HepG2 (cell line): ENCODE results near the gene TPRKB. TPM values are rescaled to one million over a fixed set of nuclear protein-coding genes. Genes with fewer than 3 reads are reported as not detected.

Source experiments
- AKAP8 ChIP-seq: sonication (generic); formaldehyde crosslinking; IDR thresholded peaks from 2 replicates; pipeline ENCODE4 v1.5.1; 2020; ENCODE audit warnings: mild to moderate bottlenecking, missing genetic modification reagents
- CERS6 ChIP-seq: sonication (generic); formaldehyde crosslinking; IDR thresholded peaks from 2 replicates; pipeline ENCODE4 v1.5.0; 2020; ENCODE audit warnings: missing genetic modification reagents
- HNRNPH1 ChIP-seq: fragments of 200-400 bp; formaldehyde crosslinking; optimal IDR thresholded peaks from 2 replicates; pipeline ENCODE3; 2017; ENCODE audit warnings: mild to moderate bottlenecking, low read depth, low read length
- HOXA9 ChIP-seq: sonication (generic); formaldehyde crosslinking; IDR thresholded peaks from 2 replicates; pipeline ENCODE4 v1.8.1; 2022; ENCODE audit warnings: missing genetic modification reagents, mild to moderate bottlenecking, moderate library complexity, borderline replicate concordance
- NKX3-1 ChIP-seq: sonication (generic); formaldehyde crosslinking; IDR thresholded peaks from 2 replicates; pipeline ENCODE4 v1.5.0; 2020; ENCODE audit warnings: missing genetic modification reagents
- RAD21 ChIP-seq: fragments of 450-650 bp; formaldehyde crosslinking; IDR thresholded peaks from 2 replicates; pipeline ENCODE4 v1.5.0; 2020; ENCODE audit warnings: mild to moderate bottlenecking
- TOE1 ChIP-seq: sonication (generic); formaldehyde crosslinking; IDR thresholded peaks from 2 replicates; pipeline ENCODE4 v1.4.0; 2020; ENCODE audit warnings: mild to moderate bottlenecking, missing genetic modification reagents
- XBP1 ChIP-seq: sonication (generic); formaldehyde crosslinking; IDR thresholded peaks from 2 replicates; pipeline ENCODE4 v1.5.0; 2020; ENCODE audit warnings: missing genetic modification reagents
- ZBTB1 ChIP-seq: sonication (generic); formaldehyde crosslinking; IDR thresholded peaks from 2 replicates; pipeline ENCODE4 v1.4.0; 2020; ENCODE audit warnings: missing genetic modification reagents, borderline replicate concordance
- ZBTB33 ChIP-seq: sonication (generic); formaldehyde crosslinking; IDR thresholded peaks from 2 replicates; pipeline ENCODE4 v1.4.0; 2020; ENCODE audit warnings: missing genetic modification reagents
- ZKSCAN8 ChIP-seq: IDR thresholded peaks from 2 replicates; pipeline ENCODE4 v1.6.1; 2016; ENCODE audit warnings: borderline replicate concordance, missing genetic modification reagents, missing compliant biosample characterization
- ZNF644 ChIP-seq: IDR thresholded peaks from 2 replicates; pipeline ENCODE4 v1.6.1; 2016; ENCODE audit warnings: low read depth
- polyA plus RNA-seq, 8 experiments: library from polyadenylated mRNA; depleted of rRNA in 3 of 8; stranded (reverse) in 7 of 8; unstranded in 1 of 8; fragments of >200 nt; fragmentation: Illumina TruSeq in 4 of 8; extraction: Trizol in 4 of 8; gene quantifications; 2 replicates each; pipeline versions ENCODE4 v1.2.1 to v1.2.3, GENCODE V29; 2011 to 2016; ENCODE audit warnings: low read depth in 4 of 8, missing spikeins in 1 of 8, mixed read lengths in 1 of 8; ENCODE audit not compliant: insufficient read depth in 1 of 8
- total RNA-seq, 5 experiments: library from RNA; depleted of rRNA; stranded (reverse); fragments of >200 nt; fragmentation: Illumina TruSeq; extraction: Trizol; gene quantifications; 2 replicates each; pipeline ENCODE4 v1.2.3, GENCODE V29; 2016; ENCODE audit warnings: low read depth in 1 of 5
- TF ChIP-seq, protein P1 (sequence below): IDR thresholded peaks from 2 replicates; pipeline ENCODE4 v1.6.1; 2016; ENCODE audit warnings: low read depth
- TF ChIP-seq, protein P2 (sequence below): sonication (generic); formaldehyde crosslinking; IDR thresholded peaks from 2 replicates; pipeline ENCODE4 v1.4.0; 2020; ENCODE audit warnings: missing genetic modification reagents

TPRKB gene
- total and polyA plus RNA-seq, 2 of the 13 experiments (the other 11 are each of a cell fraction or from before 2014, with no cell fraction given) = 32.0 to 58.0 TPM

- TF ChIP-seq ZBTB33 = no peak; the same call in none of the 2 replicates
- no peak for TF ChIP-seq ZBTB1
- 0 out of 2 replicates have a peak, but pooled peaks have one; percentile 64 for TF ChIP-seq AKAP8 (CRISPR knock-in tag)
- peak; percentile 29; the same call in 1 of the 2 replicates for TF ChIP-seq NKX3-1 (CRISPR knock-in tag)
- TF ChIP-seq TOE1 (CRISPR knock-in tag) = peak; percentile 80
- TF ChIP-seq HOXA9 (CRISPR knock-in tag) = peak; percentile 87
- no peak for TF ChIP-seq XBP1 (CRISPR knock-in tag)
- peak; percentile 97 for TF ChIP-seq ZNF644 (CRISPR knock-in tag)
- TF ChIP-seq, protein P1, sequence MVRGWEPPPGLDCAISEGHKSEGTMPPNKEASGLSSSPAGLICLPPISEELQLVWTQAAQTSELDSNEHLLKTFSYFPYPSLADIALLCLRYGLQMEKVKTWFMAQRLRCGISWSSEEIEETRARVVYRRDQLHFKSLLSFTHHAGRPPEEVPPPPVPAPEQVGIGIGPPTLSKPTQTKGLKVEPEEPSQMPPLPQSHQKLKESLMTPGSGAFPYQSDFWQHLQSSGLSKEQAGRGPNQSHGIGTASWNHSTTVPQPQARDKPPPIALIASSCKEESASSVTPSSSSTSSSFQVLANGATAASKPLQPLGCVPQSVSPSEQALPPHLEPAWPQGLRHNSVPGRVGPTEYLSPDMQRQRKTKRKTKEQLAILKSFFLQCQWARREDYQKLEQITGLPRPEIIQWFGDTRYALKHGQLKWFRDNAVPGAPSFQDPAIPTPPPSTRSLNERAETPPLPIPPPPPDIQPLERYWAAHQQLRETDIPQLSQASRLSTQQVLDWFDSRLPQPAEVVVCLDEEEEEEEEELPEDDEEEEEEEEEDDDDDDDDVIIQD (CRISPR knock-in tag) = peak; percentile 84; the same call in 1 of the 2 replicates
- TF ChIP-seq, protein P2, sequence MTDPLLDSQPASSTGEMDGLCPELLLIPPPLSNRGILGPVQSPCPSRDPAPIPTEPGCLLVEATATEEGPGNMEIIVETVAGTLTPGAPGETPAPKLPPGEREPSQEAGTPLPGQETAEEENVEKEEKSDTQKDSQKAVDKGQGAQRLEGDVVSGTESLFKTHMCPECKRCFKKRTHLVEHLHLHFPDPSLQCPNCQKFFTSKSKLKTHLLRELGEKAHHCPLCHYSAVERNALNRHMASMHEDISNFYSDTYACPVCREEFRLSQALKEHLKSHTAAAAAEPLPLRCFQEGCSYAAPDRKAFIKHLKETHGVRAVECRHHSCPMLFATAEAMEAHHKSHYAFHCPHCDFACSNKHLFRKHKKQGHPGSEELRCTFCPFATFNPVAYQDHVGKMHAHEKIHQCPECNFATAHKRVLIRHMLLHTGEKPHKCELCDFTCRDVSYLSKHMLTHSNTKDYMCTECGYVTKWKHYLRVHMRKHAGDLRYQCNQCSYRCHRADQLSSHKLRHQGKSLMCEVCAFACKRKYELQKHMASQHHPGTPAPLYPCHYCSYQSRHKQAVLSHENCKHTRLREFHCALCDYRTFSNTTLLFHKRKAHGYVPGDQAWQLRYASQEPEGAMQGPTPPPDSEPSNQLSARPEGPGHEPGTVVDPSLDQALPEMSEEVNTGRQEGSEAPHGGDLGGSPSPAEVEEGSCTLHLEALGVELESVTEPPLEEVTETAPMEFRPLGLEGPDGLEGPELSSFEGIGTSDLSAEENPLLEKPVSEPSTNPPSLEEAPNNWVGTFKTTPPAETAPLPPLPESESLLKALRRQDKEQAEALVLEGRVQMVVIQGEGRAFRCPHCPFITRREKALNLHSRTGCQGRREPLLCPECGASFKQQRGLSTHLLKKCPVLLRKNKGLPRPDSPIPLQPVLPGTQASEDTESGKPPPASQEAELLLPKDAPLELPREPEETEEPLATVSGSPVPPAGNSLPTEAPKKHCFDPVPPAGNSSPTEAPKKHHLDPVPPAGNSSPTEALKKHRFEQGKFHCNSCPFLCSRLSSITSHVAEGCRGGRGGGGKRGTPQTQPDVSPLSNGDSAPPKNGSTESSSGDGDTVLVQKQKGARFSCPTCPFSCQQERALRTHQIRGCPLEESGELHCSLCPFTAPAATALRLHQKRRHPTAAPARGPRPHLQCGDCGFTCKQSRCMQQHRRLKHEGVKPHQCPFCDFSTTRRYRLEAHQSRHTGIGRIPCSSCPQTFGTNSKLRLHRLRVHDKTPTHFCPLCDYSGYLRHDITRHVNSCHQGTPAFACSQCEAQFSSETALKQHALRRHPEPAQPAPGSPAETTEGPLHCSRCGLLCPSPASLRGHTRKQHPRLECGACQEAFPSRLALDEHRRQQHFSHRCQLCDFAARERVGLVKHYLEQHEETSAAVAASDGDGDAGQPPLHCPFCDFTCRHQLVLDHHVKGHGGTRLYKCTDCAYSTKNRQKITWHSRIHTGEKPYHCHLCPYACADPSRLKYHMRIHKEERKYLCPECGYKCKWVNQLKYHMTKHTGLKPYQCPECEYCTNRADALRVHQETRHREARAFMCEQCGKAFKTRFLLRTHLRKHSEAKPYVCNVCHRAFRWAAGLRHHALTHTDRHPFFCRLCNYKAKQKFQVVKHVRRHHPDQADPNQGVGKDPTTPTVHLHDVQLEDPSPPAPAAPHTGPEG (CRISPR knock-in tag) = no peak
- TF ChIP-seq CERS6 (CRISPR knock-in tag) = no peak
- TF ChIP-seq ZKSCAN8 (CRISPR knock-in tag) = peak; percentile 69; the same call in 1 of the 2 replicates
- peak; percentile 33; the same call in 1 of the 2 replicates for TF ChIP-seq RAD21 (CRISPR knock-in tag)
- TF ChIP-seq HNRNPH1 = no peak
These were observed at the start of gene TPRKB (continued) for GRCh38 chr2:73736855-73737779.
